K562 (cell line): ENCODE measurements around the gene CRADD. TPM values are rescaled to one million over a fixed set of nuclear protein-coding genes. Genes with fewer than 3 reads are reported as not detected.

Experiments used
- ATAC-seq: fragments of 200-7000 bp; cut with Tn5 transposase; 3 replicates; pipeline ENCODE4 v1.9.1; 2020; ENCODE audit warnings: moderate library complexity
- BruUV-seq: library from RNA; stranded (reverse); fragments of 400-500 nt; replicated peaks from 2 replicates; lab custom pipeline; 2021; lab: Mats Ljungman, UMichigan
- CTCF ChIA-PET: fragments of 300-600 bp; formaldehyde crosslinking; extraction: SDS; loops from one replicate; lab custom pipeline; 2021; ENCODE audit warnings: low intra/inter-chr PET ratio; lab: Yijun Ruan, JAX
- POLR2A ChIA-PET: fragments of 300-600, 350-650 bp; sonication (Branson Sonifier 250); formaldehyde crosslinking; extraction: SDS; loops from one replicate; lab custom pipeline; 2021; ENCODE audit warnings: antibody characterized with exemption, inconsistent platforms; lab: Yijun Ruan, JAX
- DNase-seq, 4 experiments: peaks; one replicate each; pipeline versions ENCODE4 v3.0.0 to v3.0.0-alpha.2; 2011 to 2018; ENCODE audit warnings: low spot score in 3 of 4, mixed read lengths in 3 of 4; ENCODE audit errors: extremely low read depth in 1 of 4
- FAIRE-seq: peaks from 2 replicates; lab custom pipeline; 2011; peaks lifted over from hg19 to GRCh38; lab: Jason Lieb, UNC
- H2AFZ ChIP-seq: 2 replicates; pipeline ENCODE4 v1.6.0; 2011; ENCODE audit warnings: low read depth, low read length, control low read depth, inconsistent platforms
- H3K27ac ChIP-seq: fragments of 200-600 bp; 3 replicates; pipeline ENCODE4 v1.8.0; 2011; ENCODE audit warnings: low read depth, mild to moderate bottlenecking, control low read depth, inconsistent platforms, low read length, moderate library complexity, mixed read lengths; ENCODE audit errors: extremely low read depth
- H3K27me3 ChIP-seq, 2 experiments: fragments of 300-600 bp in 1 of 2; 2 replicates in 1 of 2; 3 replicates in 1 of 2; pipeline versions ENCODE4 v1.6.0 to v1.8.0; 2011; ENCODE audit warnings: inconsistent platforms in 2 of 2, low read length in 2 of 2, mild to moderate bottlenecking in 1 of 2, mixed read lengths in 1 of 2, moderate library complexity in 1 of 2; ENCODE audit not compliant: control insufficient read depth in 2 of 2, insufficient read depth in 2 of 2
- H3K36me3 ChIP-seq: fragments of 300-600 bp; 3 replicates; pipeline ENCODE4 v1.8.0; 2011; ENCODE audit warnings: mild to moderate bottlenecking, low read length, inconsistent platforms; ENCODE audit not compliant: control insufficient read depth, insufficient read depth
- H3K4me1 ChIP-seq, 2 experiments: fragments of 200-600 bp in 1 of 2; replicated peaks in 1 of 2; 2 replicates in 1 of 2; 3 replicates in 1 of 2; pipeline versions ENCODE4 v1.5.1 to v1.8.0; 2011; ENCODE audit warnings: inconsistent platforms in 2 of 2, low read length in 2 of 2, mild to moderate bottlenecking in 1 of 2, mixed read lengths in 1 of 2, moderate library complexity in 1 of 2; ENCODE audit not compliant: control insufficient read depth in 2 of 2, insufficient read depth in 2 of 2
- H3K4me2 ChIP-seq: 2 replicates; pipeline ENCODE4 v1.6.1; 2011; ENCODE audit warnings: low read length, control low read depth, inconsistent platforms, mixed read lengths; ENCODE audit not compliant: insufficient read depth
- H3K4me3 ChIP-seq: fragments of 200-600 bp; sonication (generic), shearing (Covaris generic); 2 replicates; pipeline ENCODE4 v1.5.1; 2016; ENCODE audit warnings: control low read depth, inconsistent platforms
- H3K79me2 ChIP-seq: fragments of 200-600 bp; 3 replicates; pipeline ENCODE4 v1.8.0; 2011; ENCODE audit warnings: low read length, inconsistent platforms; ENCODE audit not compliant: control insufficient read depth, insufficient read depth
- H3K9ac ChIP-seq, 2 experiments: 2 replicates each; pipeline versions ENCODE4 v1.6.0 to v1.6.1; 2011; ENCODE audit warnings: low read depth in 2 of 2, low read length in 2 of 2, control low read depth in 1 of 2, inconsistent platforms in 1 of 2, mild to moderate bottlenecking in 1 of 2, mixed read lengths in 1 of 2; ENCODE audit not compliant: insufficient read depth in 1 of 2
- H3K9me1 ChIP-seq: one replicate; pipeline ENCODE4 v1.6.0; 2011; ENCODE audit warnings: inconsistent platforms, mild to moderate bottlenecking, low read length, moderate library complexity; ENCODE audit not compliant: control insufficient read depth, insufficient read depth
- H3K9me3 ChIP-seq: replicated peaks from 2 replicates; pipeline ENCODE4 v1.5.1; 2011; ENCODE audit warnings: low read depth, low read length, inconsistent platforms; ENCODE audit not compliant: control insufficient read depth, insufficient read depth
- H4K20me1 ChIP-seq: replicated peaks from 2 replicates; pipeline ENCODE4 v1.6.1; 2011; ENCODE audit warnings: low read length, inconsistent platforms, mixed read lengths; ENCODE audit not compliant: control insufficient read depth, insufficient read depth
- ARID1B ChIP-seq: fragments of 450-650 bp; IDR thresholded peaks from 2 replicates; pipeline ENCODE4 v1.6.1; 2016; ENCODE audit warnings: antibody characterized with exemption, mild to moderate bottlenecking, inconsistent platforms
- C11orf30 ChIP-seq: fragments of 450-650 bp; IDR thresholded peaks from 2 replicates; pipeline ENCODE4 v1.6.1; 2016; ENCODE audit warnings: low read depth, mild to moderate bottlenecking
- DDX20 ChIP-seq: fragments of 450-650 bp; IDR thresholded peaks from 2 replicates; pipeline ENCODE4 v1.6.1; 2016; ENCODE audit warnings: missing genetic modification characterization, low read depth, mild to moderate bottlenecking, missing compliant biosample characterization, moderate library complexity
- FOSL1 ChIP-seq: fragments of 200-800 bp; sonication (Bioruptor generic); conservative IDR thresholded peaks from 2 replicates; pipeline ENCODE4 v1.6.1; 2016; ENCODE audit warnings: missing genetic modification characterization, missing compliant biosample characterization
- ID3 ChIP-seq, 2 experiments: fragments of 250-450 bp in 1 of 2; fragments of 450-650 bp in 1 of 2; sonication (Bioruptor Pico) in 1 of 2; IDR thresholded peaks; 2 replicates each; pipeline versions ENCODE4 v1.6.1 to v1.8.0; 2016 to 2021; ENCODE audit warnings: mild to moderate bottlenecking in 2 of 2, moderate library complexity in 2 of 2, missing compliant biosample characterization in 1 of 2, missing genetic modification characterization in 1 of 2
- MCM5 ChIP-seq: fragments of 450-650 bp; IDR thresholded peaks from 2 replicates; pipeline ENCODE4 v1.6.1; 2016; ENCODE audit warnings: low read depth
- MEIS2 ChIP-seq: fragments of 450-650 bp; IDR thresholded peaks from 2 replicates; pipeline ENCODE4 v1.6.1; 2014; ENCODE audit warnings: mild to moderate bottlenecking; ENCODE audit not compliant: partially characterized antibody
- MTA2 ChIP-seq: fragments of 450-650 bp; IDR thresholded peaks from 2 replicates; pipeline ENCODE4 v1.6.1; 2016; ENCODE audit warnings: low read depth
- NELFE ChIP-seq: IDR thresholded peaks from 2 replicates; pipeline ENCODE4 v1.6.1; 2011; ENCODE audit warnings: mild to moderate bottlenecking; ENCODE audit not compliant: insufficient read depth, insufficient read length
- RB1 ChIP-seq: fragments of 450-650 bp; IDR thresholded peaks from 2 replicates; pipeline ENCODE4 v1.6.1; 2017; ENCODE audit warnings: low read depth, mild to moderate bottlenecking
- RBM34 ChIP-seq: fragments of 200-400 bp; formaldehyde crosslinking; IDR thresholded peaks from 2 replicates; pipeline ENCODE4 v1.6.1; 2018; ENCODE audit warnings: low read length, borderline replicate concordance; ENCODE audit not compliant: insufficient read depth
- TRIM24 ChIP-seq, 2 experiments: fragments of 450-650 bp; IDR thresholded peaks; 2 replicates each; pipeline ENCODE4 v1.6.1; 2016
- ZNF316 ChIP-seq: fragments of 450-650 bp; IDR thresholded peaks from 2 replicates; pipeline ENCODE4 v1.6.1; 2016
- WGBS: fragments of 100-300 bp; shearing (Covaris generic); methylation state at CpG from one replicate; pipeline ENCODE4 v1.1.6; 2016; ENCODE audit warnings: low coverage, mixed read lengths; ENCODE audit not compliant: insufficient coverage; ENCODE audit errors: missing lambda C conversion rate; 5-methylcytosine and 5-hydroxymethylcytosine counted together
- in situ Hi-C: fragments of 300-500 bp; cut with MboI; formaldehyde crosslinking; loops from 4 replicates; pipeline ENCODE4 v1.15.0; 2018; ENCODE audit warnings: inconsistent platforms, mixed read lengths
- intact Hi-C: fragments of 100-400 bp; cut with micrococcal nuclease; formaldehyde crosslinking; loops from 2 replicates; pipeline ENCODE4 v1.14.2; 2022
- polyA plus RNA-seq, 8 experiments: library from polyadenylated mRNA; depleted of rRNA in 4 of 8; stranded (reverse) in 5 of 8; unstranded in 3 of 8; fragments of >200 nt; fragmentation: Nextera tagmentation in 2 of 8; fragmentation: Illumina TruSeq in 1 of 8; extraction: Ambion mirVana in 2 of 8; extraction: Trizol in 1 of 8; gene quantifications; 2 replicates each; pipeline versions ENCODE4 v1.2.1 to v1.2.3, GENCODE V29; 2011 to 2014; ENCODE audit warnings: inconsistent platforms in 1 of 8, missing spikeins in 1 of 8
- total RNA-seq, 7 experiments: library from RNA; depleted of rRNA in 6 of 7; stranded (reverse); fragments of >200 nt in 6 of 7; fragmentation: Illumina TruSeq in 2 of 7; extraction: Trizol in 2 of 7; gene quantifications; 2 replicates each; pipeline versions ENCODE4 v1.2.1 to v1.2.3, GENCODE V29; 2011 to 2021; ENCODE audit warnings: low replicate concordance in 1 of 7

Gene CRADD
- total and polyA plus RNA-seq, 9 of the 15 experiments (the other 6 are each of a cell fraction or from before 2014, with no cell fraction given): 20.5 to 41.1 (median 25.9) TPM

- BruUV-seq: no TSS peak
- CTCF ChIA-PET: no interaction called here
- FAIRE-seq: no peak
These were observed 40.5 kb upstream of the CRADD start for GRCh38 chr12:93636708-93637107.

GRCh38 chr12:93638095-93638494, 39.1 kb upstream of the CRADD start:
- H2AFZ ChIP-seq: no peak overlapping the region
- H3K9ac ChIP-seq: no peak overlapping the region
- intact Hi-C loops (no loop called here), in situ Hi-C loops (no loop called here)
- H4K20me1 ChIP-seq: no peaks in the 10 kb centered on the region
- no peak overlapping the region for H3K4me2 ChIP-seq
- H3K36me3 ChIP-seq: no peaks in the 10 kb centered on the region
- H3K27ac ChIP-seq: no peak overlapping the region
- ChIA-PET POLR2A (interaction anchor here (0.7 to 1.0 kb wide), 2 partner anchors 18 kb away, joined by 3 read pairs; no protein-coding TSS in a partner anchor), CTCF (no interaction called here)
- H3K9me3 ChIP-seq: 0 out of 2 replicates have a peak, but pooled peaks cover 3% of the 10 kb centered on the region
- 42% methylated on average over 2 of the region's 2 CpGs for WGBS
- no peaks in the 10 kb centered on the region for H3K79me2 ChIP-seq
- H3K4me1 ChIP-seq: no peaks in the 10 kb centered on the region
- H3K27me3 ChIP-seq: no peaks in the 10 kb centered on the region
- H3K4me3 ChIP-seq: no peak overlapping the region
- no peak for FAIRE-seq
- no TSS peak for BruUV-seq
- peak; percentile 81 for TF ChIP-seq FOSL1
- peak; percentile 46 for TF ChIP-seq MEIS2
- TF ChIP-seq TRIM24 (IDR thresholded peaks at IDR 0.05): peak in 1 of 2 experiments; percentile 44; a peak in 2 of 4 replicates
- no peak for TF ChIP-seq ID3 (CRISPR knock-in tag; IDR thresholded peaks at IDR 0.05)
- no peak for TF ChIP-seq ID3 (tag; IDR thresholded peaks at IDR 0.05)
- TF ChIP-seq MCM5: no peak
- peak; percentile 20; the same call in 1 of the 2 replicates for TF ChIP-seq ARID1B
- TF ChIP-seq, all 486 proteins: peak for 4
- DNase-seq: no peak
- no peak for ATAC-seq
- no peaks in the 10 kb centered on the region for H3K9me1 ChIP-seq

More at GRCh38 chr12:93636708-93637107, 40.5 kb upstream of the CRADD start:
- DNase-seq (no peak), ATAC-seq (no peak)
- Histone ChIP-seq H4K20me1 (no peaks in the 10 kb centered on the region), H3K79me2 (no peaks in the 10 kb centered on the region), H3K9me3 (peaks cover under 1% of the 10 kb centered on the region; the same call in 1 of the 2 replicates), H3K9ac (no peak overlapping the region), H3K4me2 (no peak overlapping the region), H3K27me3 (no peaks in the 10 kb centered on the region), H3K36me3 (no peaks in the 10 kb centered on the region), H3K4me1 (no peaks in the 10 kb centered on the region), H3K4me3 (no peak overlapping the region), H3K27ac (no peak overlapping the region), H3K9me1 (no peaks in the 10 kb centered on the region), H2AFZ (no peak overlapping the region)
- intact Hi-C loops: no loop called here
- 25% methylated on average over 2 of the region's 2 CpGs for WGBS
- in situ Hi-C loops: no loop called here
- TF ChIP-seq NELFE: no peak
- TF ChIP-seq DDX20 (tag): no peak
- peak; percentile 86 for TF ChIP-seq ZNF316
- TF ChIP-seq RBM34: no peak
- no peak for TF ChIP-seq RB1
- TF ChIP-seq MTA2: no peak
- TF ChIP-seq C11orf30: peak; percentile 70
- POLR2A ChIA-PET: no interaction called here
